ENCODE measurements around the gene CARMIL1. TPM values are rescaled to one million over a fixed set of nuclear protein-coding genes. Genes with fewer than 3 reads are reported as not detected.

Gene CARMIL1
- total and polyA plus RNA-seq, 10 of the 15 experiments (the other 5 are each of a cell fraction or from before 2014, with no cell fraction given), result 6.4 to 18.1 (median 10.3) TPM

DNA sequence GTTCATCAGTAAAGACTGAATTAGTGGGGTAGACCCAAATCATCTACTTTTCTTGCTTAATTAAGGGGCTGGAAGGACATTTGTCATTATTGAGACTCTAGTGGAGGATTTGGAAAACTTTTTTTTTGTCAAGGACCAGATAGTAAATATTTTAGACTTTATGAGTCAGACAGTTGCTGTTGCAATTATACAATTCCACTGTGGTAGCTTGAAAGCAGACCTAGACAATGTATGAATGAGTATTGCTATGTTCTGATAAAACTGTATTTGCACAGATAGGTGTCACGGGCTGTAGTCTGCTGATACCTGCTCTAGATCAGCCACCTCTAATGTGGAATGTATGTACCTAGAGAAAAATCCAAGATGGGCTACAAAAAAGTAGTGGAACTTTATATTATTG lies 175.0 kb downstream of the CARMIL1 start (continued):
- TF ChIP-seq CEBPB (IDR thresholded peaks at IDR 0.05; ENCODE audit: borderline replicate concordance in 1 of 2, low read depth in 2 of 2, low read length in 2 of 2) (no peak), NR2C1 (IDR thresholded peaks at IDR 0.05) (no peak), TCF3 (IDR thresholded peaks at IDR 0.05; ENCODE audit: borderline replicate concordance, insufficient read depth, low read depth, low read length) (no peak)

DNA sequence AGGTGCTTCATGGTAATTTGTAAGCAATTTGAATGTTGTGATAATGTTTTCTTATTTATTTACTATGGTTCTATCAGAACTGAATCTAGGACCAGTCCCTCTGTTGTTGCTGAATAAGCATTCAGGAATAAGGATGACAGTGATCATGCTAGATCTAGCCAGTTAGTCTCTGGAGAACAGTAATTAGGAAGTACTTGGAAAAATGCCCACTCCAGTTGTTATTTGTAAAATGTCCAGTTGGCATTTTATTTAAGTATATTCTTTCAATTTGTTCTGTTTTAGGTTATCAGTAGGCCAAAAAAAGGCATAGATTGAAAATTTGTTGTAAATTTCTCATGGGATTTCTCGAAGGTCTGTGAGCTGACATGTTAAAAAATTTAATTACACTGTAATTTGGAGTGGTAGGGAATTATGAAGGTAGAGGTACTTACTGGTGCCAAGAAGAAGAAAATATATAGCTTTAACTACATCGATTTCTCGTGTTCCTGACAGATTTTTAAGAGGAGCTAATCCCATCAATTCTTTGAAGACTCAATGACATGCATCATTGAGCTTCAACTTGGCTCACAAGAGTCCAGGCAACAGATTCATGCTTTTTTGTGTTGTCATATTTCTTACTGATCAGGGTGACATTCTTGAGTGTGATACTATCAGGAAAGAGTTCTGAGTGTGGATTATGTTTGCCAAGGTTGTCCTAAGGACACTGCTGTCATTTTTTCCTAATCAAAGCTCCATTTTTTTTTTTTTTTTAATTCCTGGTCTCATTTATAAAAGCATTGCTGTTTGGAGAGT lies 177.3 kb downstream of the CARMIL1 start:
- TSS peak; percentile 31 for BruUV-seq (replicated peaks)
- TF ChIP-seq, protein P1, sequence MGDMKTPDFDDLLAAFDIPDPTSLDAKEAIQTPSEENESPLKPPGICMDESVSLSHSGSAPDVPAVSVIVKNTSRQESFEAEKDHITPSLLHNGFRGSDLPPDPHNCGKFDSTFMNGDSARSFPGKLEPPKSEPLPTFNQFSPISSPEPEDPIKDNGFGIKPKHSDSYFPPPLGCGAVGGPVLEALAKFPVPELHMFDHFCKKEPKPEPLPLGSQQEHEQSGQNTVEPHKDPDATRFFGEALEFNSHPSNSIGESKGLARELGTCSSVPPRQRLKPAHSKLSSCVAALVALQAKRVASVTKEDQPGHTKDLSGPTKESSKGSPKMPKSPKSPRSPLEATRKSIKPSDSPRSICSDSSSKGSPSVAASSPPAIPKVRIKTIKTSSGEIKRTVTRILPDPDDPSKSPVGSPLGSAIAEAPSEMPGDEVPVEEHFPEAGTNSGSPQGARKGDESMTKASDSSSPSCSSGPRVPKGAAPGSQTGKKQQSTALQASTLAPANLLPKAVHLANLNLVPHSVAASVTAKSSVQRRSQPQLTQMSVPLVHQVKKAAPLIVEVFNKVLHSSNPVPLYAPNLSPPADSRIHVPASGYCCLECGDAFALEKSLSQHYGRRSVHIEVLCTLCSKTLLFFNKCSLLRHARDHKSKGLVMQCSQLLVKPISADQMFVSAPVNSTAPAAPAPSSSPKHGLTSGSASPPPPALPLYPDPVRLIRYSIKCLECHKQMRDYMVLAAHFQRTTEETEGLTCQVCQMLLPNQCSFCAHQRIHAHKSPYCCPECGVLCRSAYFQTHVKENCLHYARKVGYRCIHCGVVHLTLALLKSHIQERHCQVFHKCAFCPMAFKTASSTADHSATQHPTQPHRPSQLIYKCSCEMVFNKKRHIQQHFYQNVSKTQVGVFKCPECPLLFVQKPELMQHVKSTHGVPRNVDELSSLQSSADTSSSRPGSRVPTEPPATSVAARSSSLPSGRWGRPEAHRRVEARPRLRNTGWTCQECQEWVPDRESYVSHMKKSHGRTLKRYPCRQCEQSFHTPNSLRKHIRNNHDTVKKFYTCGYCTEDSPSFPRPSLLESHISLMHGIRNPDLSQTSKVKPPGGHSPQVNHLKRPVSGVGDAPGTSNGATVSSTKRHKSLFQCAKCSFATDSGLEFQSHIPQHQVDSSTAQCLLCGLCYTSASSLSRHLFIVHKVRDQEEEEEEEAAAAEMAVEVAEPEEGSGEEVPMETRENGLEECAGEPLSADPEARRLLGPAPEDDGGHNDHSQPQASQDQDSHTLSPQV (IDR thresholded peaks at IDR 0.05), result no peak
- TF ChIP-seq, protein P2, sequence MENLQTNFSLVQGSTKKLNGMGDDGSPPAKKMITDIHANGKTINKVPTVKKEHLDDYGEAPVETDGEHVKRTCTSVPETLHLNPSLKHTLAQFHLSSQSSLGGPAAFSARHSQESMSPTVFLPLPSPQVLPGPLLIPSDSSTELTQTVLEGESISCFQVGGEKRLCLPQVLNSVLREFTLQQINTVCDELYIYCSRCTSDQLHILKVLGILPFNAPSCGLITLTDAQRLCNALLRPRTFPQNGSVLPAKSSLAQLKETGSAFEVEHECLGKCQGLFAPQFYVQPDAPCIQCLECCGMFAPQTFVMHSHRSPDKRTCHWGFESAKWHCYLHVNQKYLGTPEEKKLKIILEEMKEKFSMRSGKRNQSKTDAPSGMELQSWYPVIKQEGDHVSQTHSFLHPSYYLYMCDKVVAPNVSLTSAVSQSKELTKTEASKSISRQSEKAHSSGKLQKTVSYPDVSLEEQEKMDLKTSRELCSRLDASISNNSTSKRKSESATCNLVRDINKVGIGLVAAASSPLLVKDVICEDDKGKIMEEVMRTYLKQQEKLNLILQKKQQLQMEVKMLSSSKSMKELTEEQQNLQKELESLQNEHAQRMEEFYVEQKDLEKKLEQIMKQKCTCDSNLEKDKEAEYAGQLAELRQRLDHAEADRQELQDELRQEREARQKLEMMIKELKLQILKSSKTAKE (IDR thresholded peaks at IDR 0.05; ENCODE audit: low read depth, poor library complexity, severe bottlenecking), result no peak
- TF ChIP-seq EGR1 (IDR thresholded peaks at IDR 0.05; ENCODE audit: borderline replicate concordance in 1 of 2, low read depth in 2 of 2, low read length in 2 of 2), result no peak
- TF ChIP-seq, protein P3, sequence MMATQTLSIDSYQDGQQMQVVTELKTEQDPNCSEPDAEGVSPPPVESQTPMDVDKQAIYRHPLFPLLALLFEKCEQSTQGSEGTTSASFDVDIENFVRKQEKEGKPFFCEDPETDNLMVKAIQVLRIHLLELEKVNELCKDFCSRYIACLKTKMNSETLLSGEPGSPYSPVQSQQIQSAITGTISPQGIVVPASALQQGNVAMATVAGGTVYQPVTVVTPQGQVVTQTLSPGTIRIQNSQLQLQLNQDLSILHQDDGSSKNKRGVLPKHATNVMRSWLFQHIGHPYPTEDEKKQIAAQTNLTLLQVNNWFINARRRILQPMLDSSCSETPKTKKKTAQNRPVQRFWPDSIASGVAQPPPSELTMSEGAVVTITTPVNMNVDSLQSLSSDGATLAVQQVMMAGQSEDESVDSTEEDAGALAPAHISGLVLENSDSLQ (IDR thresholded peaks at IDR 0.05), result no peak
- TF ChIP-seq MTA3 (IDR thresholded peaks at IDR 0.05; ENCODE audit: borderline replicate concordance, low read length), result no peak
- TF ChIP-seq MYB (IDR thresholded peaks at IDR 0.05; ENCODE audit: borderline replicate concordance, low read depth, low read length), result no peak
- no peak for TF ChIP-seq CBX3 (IDR thresholded peaks at IDR 0.05; ENCODE audit: borderline replicate concordance, low read depth)
- no peak for TF ChIP-seq SMC3 (IDR thresholded peaks at IDR 0.05; ENCODE audit: borderline replicate concordance, low read length)
- no peak for TF ChIP-seq FOS (IDR thresholded peaks at IDR 0.05; ENCODE audit: borderline replicate concordance, extremely low read depth, insufficient read length)
- TF ChIP-seq CREM (IDR thresholded peaks at IDR 0.05; ENCODE audit: low read depth), result no peak
- TF ChIP-seq ZNF217 (IDR thresholded peaks at IDR 0.05), result no peak

More for the DNA sequence above, 177.3 kb downstream of the CARMIL1 start:
- H3K27ac ChIP-seq (ENCODE audit: control insufficient read depth, insufficient read depth), result no peak overlapping the region
- DNase-seq (ENCODE audit: low read depth, low spot score), result no peak
- intact Hi-C loops (cut with micrococcal nuclease; ENCODE audit: unreplicated experiment) (no loop called here), in situ Hi-C loops (cut with MboI) (no loop called here)
- RAD21 ChIA-PET (ENCODE audit: unreplicated experiment), result interaction anchor here (1.0 to 1.5 kb wide), 4 partner anchors 34 to 191 kb away, joined by 3 to 5 read pairs (median 4); no protein-coding TSS in a partner anchor
- CTCF ChIA-PET, result interaction anchor here (0.6 to 1.1 kb wide), 3 partner anchors 33 to 191 kb away, joined by 3 read pairs; no protein-coding TSS in a partner anchor
- no peak for FAIRE-seq
- ATAC-seq, result no peak
- POLR2A ChIA-PET, result interaction anchor here (0.7 kb wide), 1 partner anchor 12 kb away, joined by 3 read pairs; no protein-coding TSS in a partner anchor
- H3K36me3 ChIP-seq (ENCODE audit: control insufficient read depth in 2 of 2, insufficient read depth in 2 of 2, low read length in 1 of 2), result no peaks in the 10 kb centered on the region
- no peaks in the 10 kb centered on the region for H3K9me3 ChIP-seq (replicated peaks; ENCODE audit: control insufficient read depth, insufficient read depth, low read length)
- no peaks in the 10 kb centered on the region for H4K20me1 ChIP-seq (ENCODE audit: control insufficient read depth, insufficient read depth)
- no peaks in the 10 kb centered on the region for H3K4me1 ChIP-seq (ENCODE audit: control insufficient read depth, insufficient read depth, low read length)
- no peaks in the 10 kb centered on the region for H3K79me2 ChIP-seq (ENCODE audit: control insufficient read depth, insufficient read depth, low read length)
- no peak overlapping the region for H3K4me3 ChIP-seq
- WGBS (ENCODE audit: insufficient coverage, insufficient replicate concordance, low lambda C conversion rate, missing lambda C conversion rate), result 8% methylated on average over 3 of the region's 3 CpGs
- H3K4me2 ChIP-seq (ENCODE audit: control insufficient read depth, insufficient read depth), result no peak overlapping the region
- no peak overlapping the region for H2AFZ ChIP-seq (ENCODE audit: control insufficient read depth, low read depth, low read length)
- H3K9ac ChIP-seq (ENCODE audit: control insufficient read depth, insufficient read depth, low read length), result no peak overlapping the region
- H3K27me3 ChIP-seq (replicated peaks in 1 of 2; ENCODE audit: control insufficient read depth in 2 of 2, insufficient read depth in 2 of 2, low read length in 1 of 2), result no peaks in the 10 kb centered on the region
- SMC1A ChIA-PET (ENCODE audit: uncharacterized antibody, unreplicated experiment), result interaction anchor here (0.9 to 1.5 kb wide), 2 partner anchors 22 to 64 kb away, joined by 3 to 4 read pairs; no protein-coding TSS in a partner anchor
